ENCODE data around the gene NDUFAF3. TPM values are rescaled to one million over a fixed set of nuclear protein-coding genes. Genes with fewer than 3 reads are reported as not detected.
A peak's percentile ranks its signal among the peaks of the same experiment; 100 is the strongest.

Gene NDUFAF3
- total and polyA plus RNA-seq, 2 experiments from 2014 or later, result 49.9 to 118 TPM

DNA sequence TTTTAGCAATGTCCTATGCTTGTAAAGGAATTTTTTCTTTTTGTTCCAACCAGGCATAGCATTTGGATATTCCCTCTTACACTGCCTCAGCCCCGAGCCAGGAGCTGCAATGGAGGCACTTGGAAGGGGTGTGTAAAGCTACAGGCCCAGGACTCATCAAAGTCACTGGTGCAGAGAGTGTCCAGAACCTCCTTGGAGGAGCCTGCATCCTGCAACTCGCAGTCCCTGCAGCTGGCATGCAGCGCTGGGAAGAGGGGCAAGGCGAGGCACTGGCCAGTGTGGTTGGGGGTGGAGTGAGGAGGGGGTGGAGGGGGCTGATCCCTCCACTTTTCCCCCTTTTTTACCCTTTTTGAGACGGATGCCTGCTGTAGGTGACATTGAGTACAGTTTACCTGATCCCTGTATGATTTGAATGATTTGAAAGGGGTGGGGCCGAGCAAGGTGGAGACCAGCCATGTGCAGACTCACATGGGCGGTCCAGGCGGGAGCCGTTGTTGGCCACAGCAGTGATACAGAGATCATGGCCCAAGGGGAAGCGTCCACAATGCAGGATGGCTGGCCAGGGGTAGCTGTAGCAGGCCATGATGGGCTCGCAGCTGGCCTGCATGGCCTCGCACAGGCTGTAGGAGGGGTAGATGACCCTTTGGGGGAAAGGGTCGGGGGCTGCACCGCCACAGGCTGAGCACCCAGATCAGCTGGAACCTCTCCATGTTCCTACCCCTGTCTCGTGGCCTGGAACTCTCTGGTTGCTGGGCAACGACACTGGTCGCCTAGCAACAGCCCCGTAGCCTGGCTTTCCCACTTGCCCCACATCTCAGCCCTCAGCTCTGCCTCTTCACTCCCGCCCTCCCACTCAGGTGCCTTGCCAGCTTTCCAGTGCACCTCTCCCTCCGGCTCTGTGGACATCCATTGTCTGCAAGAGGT lies 23.9 kb upstream of the NDUFAF3 start:
- Histone ChIP-seq H3K4me3 (no peak overlapping the region), H3K27ac (ENCODE audit: low read depth) (no peak overlapping the region)
- peak; percentile 61 for DNase-seq (ENCODE audit: low spot score)

DNA sequence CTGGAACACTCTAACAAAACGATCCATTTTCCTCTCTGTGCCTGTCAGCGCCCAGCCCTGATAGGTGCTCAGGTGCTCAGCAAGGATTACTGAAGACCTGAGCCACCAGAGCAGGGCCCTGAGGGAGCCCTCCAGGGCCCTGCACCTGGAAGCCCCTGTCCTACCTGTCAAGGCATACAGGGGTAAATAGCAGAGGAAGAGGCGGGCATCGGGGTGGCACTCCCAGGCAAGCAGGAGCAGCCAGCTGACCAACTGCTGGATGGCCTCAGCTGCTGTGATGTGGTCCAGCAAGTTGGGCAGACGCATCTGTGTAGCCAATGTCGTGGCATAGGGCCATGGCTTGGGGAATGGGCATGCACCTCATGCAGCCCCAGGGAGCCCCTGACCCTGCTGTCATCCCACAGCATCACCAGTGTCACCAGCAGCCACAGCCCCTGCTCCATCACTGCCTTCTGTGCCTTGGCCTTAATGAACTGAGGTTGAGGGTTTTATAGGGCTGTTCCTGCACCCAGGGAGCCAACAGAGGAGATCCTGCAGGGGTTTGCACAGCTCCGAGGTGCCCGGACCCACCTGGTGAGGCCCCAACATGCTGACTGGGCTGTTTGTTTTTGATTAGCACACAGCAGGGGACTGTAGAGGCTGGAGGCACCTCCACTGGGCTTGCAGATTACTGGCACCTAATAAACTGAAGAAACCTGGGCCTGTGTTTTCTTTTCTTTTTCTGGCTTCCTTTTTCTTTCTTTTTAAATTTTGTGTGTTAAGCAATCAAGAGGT lies 22.6 kb upstream of the NDUFAF3 start:
- 0 out of 2 replicates have a peak overlapping the region, but pooled peaks have one; percentile 6 for H3K27ac Mint-ChIP-seq
- no peaks in the 10 kb centered on the region for H3K79me2 ChIP-seq (replicated peaks; ENCODE audit: insufficient read depth)
- no peaks in the 10 kb centered on the region for H3K27me3 ChIP-seq (ENCODE audit: insufficient read depth)
- ATAC-seq (peak; percentile 47), DNase-seq (ENCODE audit: low spot score) (no peak)
- H3K4me1 Mint-ChIP-seq, result peaks cover 23% of the 10 kb centered on the region
- peak overlapping the region; percentile 32; the same call in 2 of the 3 replicates for H3K4me3 Mint-ChIP-seq
- no peak overlapping the region for H2AFZ ChIP-seq
- no peaks in the 10 kb centered on the region; the same call in 1 of the 2 replicates for H4K20me1 ChIP-seq (replicated peaks; ENCODE audit: insufficient read depth)
- H3K9me3 Mint-ChIP-seq, result no peaks in the 10 kb centered on the region
- no peaks in the 10 kb centered on the region; the same call in 1 of the 2 replicates for H3K9me2 ChIP-seq (ENCODE audit: insufficient read depth)
- no peaks in the 10 kb centered on the region for H3F3A ChIP-seq (replicated peaks; ENCODE audit: low read depth)
- H3K4me1 ChIP-seq (ENCODE audit: insufficient read depth), result peaks cover 10% of the 10 kb centered on the region
- peak overlapping the region; percentile 66 for H3K4me2 ChIP-seq
- no peak overlapping the region for H3K27ac ChIP-seq (ENCODE audit: low read depth)
- no peaks in the 10 kb centered on the region for H3K36me3 ChIP-seq (ENCODE audit: insufficient read depth)
- H3K27me3 Mint-ChIP-seq (ENCODE audit: insufficient read depth, low read depth, poor library complexity), result peaks cover 11% of the 10 kb centered on the region
- H3K4me3 ChIP-seq, result 0 out of 2 replicates have a peak overlapping the region, but pooled peaks have one; percentile 20
- H3K36me3 Mint-ChIP-seq (ENCODE audit: low read depth), result peaks cover 9% of the 10 kb centered on the region
- no peak for TF ChIP-seq STAT1 (IDR thresholded peaks at IDR 0.05; ENCODE audit: unreplicated experiment)
- TF ChIP-seq JUNB (IDR thresholded peaks at IDR 0.05; ENCODE audit: unreplicated experiment), result no peak
- TF ChIP-seq ZNF331 (CRISPR knock-in tag; IDR thresholded peaks at IDR 0.05; ENCODE audit: low read depth), result no peak
- TF ChIP-seq ETS1 (IDR thresholded peaks at IDR 0.05), result no peak
- no peak for TF ChIP-seq CREB1 (CRISPR knock-in tag; IDR thresholded peaks at IDR 0.05; ENCODE audit: low read depth)
- TF ChIP-seq, protein P1, sequence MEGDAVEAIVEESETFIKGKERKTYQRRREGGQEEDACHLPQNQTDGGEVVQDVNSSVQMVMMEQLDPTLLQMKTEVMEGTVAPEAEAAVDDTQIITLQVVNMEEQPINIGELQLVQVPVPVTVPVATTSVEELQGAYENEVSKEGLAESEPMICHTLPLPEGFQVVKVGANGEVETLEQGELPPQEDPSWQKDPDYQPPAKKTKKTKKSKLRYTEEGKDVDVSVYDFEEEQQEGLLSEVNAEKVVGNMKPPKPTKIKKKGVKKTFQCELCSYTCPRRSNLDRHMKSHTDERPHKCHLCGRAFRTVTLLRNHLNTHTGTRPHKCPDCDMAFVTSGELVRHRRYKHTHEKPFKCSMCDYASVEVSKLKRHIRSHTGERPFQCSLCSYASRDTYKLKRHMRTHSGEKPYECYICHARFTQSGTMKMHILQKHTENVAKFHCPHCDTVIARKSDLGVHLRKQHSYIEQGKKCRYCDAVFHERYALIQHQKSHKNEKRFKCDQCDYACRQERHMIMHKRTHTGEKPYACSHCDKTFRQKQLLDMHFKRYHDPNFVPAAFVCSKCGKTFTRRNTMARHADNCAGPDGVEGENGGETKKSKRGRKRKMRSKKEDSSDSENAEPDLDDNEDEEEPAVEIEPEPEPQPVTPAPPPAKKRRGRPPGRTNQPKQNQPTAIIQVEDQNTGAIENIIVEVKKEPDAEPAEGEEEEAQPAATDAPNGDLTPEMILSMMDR (conservative IDR thresholded peaks at IDR 0.05; ENCODE audit: low read depth in 2 of 2), result no peak
- no peak for TF ChIP-seq ZNF462 (CRISPR knock-in tag; IDR thresholded peaks at IDR 0.05)
- no peak for TF ChIP-seq EZH2 (IDR thresholded peaks at IDR 0.05; ENCODE audit: low read depth, unreplicated experiment)
- no peak for TF ChIP-seq NANOG (IDR thresholded peaks at IDR 0.05; ENCODE audit: borderline replicate concordance)

More for the DNA sequence above, 23.9 kb upstream of the NDUFAF3 start:
- peak; percentile 52 for ATAC-seq
- peaks cover 11% of the 10 kb centered on the region for H3K27me3 Mint-ChIP-seq (ENCODE audit: insufficient read depth, low read depth, poor library complexity)
- H3K4me1 ChIP-seq (ENCODE audit: insufficient read depth), result peaks cover 10% of the 10 kb centered on the region
- H3K36me3 ChIP-seq (ENCODE audit: insufficient read depth), result no peaks in the 10 kb centered on the region
- peaks cover 12% of the 10 kb centered on the region for H3K36me3 Mint-ChIP-seq (ENCODE audit: low read depth)
- H3K79me2 ChIP-seq (replicated peaks; ENCODE audit: insufficient read depth), result no peaks in the 10 kb centered on the region
- TF ChIP-seq EZH2phosphoT487 (IDR thresholded peaks at IDR 0.05; ENCODE audit: unreplicated experiment) (no peak), EZH2 (IDR thresholded peaks at IDR 0.05; ENCODE audit: low read depth, unreplicated experiment) (no peak)
- no peaks in the 10 kb centered on the region for H3F3A ChIP-seq (replicated peaks; ENCODE audit: low read depth)
- H4K20me1 ChIP-seq (replicated peaks; ENCODE audit: insufficient read depth), result no peaks in the 10 kb centered on the region; the same call in 1 of the 2 replicates
- no peaks in the 10 kb centered on the region; the same call in 1 of the 2 replicates for H3K9me2 ChIP-seq (ENCODE audit: insufficient read depth)
- no peak overlapping the region for H3K4me2 ChIP-seq
- H2AFZ ChIP-seq, result no peak overlapping the region
- H3K27ac Mint-ChIP-seq, result no peak overlapping the region
- H3K4me1 Mint-ChIP-seq, result peaks cover 23% of the 10 kb centered on the region
- no peaks in the 10 kb centered on the region for H3K27me3 ChIP-seq (ENCODE audit: insufficient read depth)
- H3K9me3 Mint-ChIP-seq, result no peaks in the 10 kb centered on the region
- H3K4me3 Mint-ChIP-seq, result no peak overlapping the region; the same call in 2 of the 3 replicates
